Activated naive CD8-positive, alpha-beta T cell (primary cell): ENCODE data around the gene MAST4.

Experiments used
- H3K27ac Mint-ChIP-seq: one replicate; pipeline ENCODE4 v1.8.0; 2021; ENCODE audit warnings: mixed read lengths
- H3K27me3 Mint-ChIP-seq: one replicate; pipeline ENCODE4 v1.8.0; 2021; ENCODE audit warnings: mixed read lengths
- H3K36me3 Mint-ChIP-seq: one replicate; pipeline ENCODE4 v1.8.0; 2021; ENCODE audit warnings: mixed read lengths
- H3K4me1 Mint-ChIP-seq: one replicate; pipeline ENCODE4 v1.8.0; 2021; ENCODE audit warnings: low read depth, mixed read lengths
- H3K4me3 Mint-ChIP-seq: one replicate; pipeline ENCODE4 v1.8.0; 2021; ENCODE audit warnings: mild to moderate bottlenecking, mixed read lengths
- H3K9me3 Mint-ChIP-seq: one replicate; pipeline ENCODE4 v1.8.0; 2021; ENCODE audit warnings: low read depth, mixed read lengths

Gene MAST4

GRCh38 chr5:66872736-66873331 lies 276.6 kb downstream of the MAST4 start:
- Mint-ChIP-seq H3K36me3 (no peaks in the 10 kb centered on the region), H3K27ac (no peak overlapping the region), H3K4me3 (no peak overlapping the region), H3K9me3 (no peaks in the 10 kb centered on the region), H3K4me1 (no peaks in the 10 kb centered on the region), H3K27me3 (no peaks in the 10 kb centered on the region)

GRCh38 chr5:66874004-66874403 lies 277.8 kb downstream of the MAST4 start:
- H3K27me3 Mint-ChIP-seq, result no peaks in the 10 kb centered on the region
- no peaks in the 10 kb centered on the region for H3K36me3 Mint-ChIP-seq
- no peaks in the 10 kb centered on the region for H3K4me1 Mint-ChIP-seq
- no peaks in the 10 kb centered on the region for H3K9me3 Mint-ChIP-seq
- no peak overlapping the region for H3K27ac Mint-ChIP-seq
- no peak overlapping the region for H3K4me3 Mint-ChIP-seq

DNA sequence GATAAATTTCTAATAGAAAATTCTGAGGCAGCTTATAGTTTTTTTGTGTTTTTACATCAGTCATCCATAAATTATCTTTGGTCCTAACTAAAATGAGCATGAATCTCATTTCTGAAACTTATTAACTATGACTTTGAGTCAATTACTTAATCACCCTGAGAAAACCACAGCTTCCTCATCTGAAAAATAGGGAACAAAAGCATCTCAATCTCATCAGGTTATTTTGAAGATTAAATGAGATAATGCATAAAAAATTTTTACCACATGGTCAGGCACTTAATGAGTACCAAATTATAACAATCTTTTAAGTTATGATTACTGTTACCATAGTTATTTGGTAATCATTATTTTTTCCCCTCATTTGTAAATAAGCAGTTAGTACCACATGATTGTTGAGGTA lies 279.1 kb downstream of the MAST4 start:
- no peaks in the 10 kb centered on the region for H3K4me1 Mint-ChIP-seq
- H3K36me3 Mint-ChIP-seq, result no peaks in the 10 kb centered on the region
- H3K27ac Mint-ChIP-seq, result no peak overlapping the region
- no peak overlapping the region for H3K4me3 Mint-ChIP-seq
- H3K27me3 Mint-ChIP-seq, result peaks cover 2% of the 10 kb centered on the region
- H3K9me3 Mint-ChIP-seq, result no peaks in the 10 kb centered on the region

DNA sequence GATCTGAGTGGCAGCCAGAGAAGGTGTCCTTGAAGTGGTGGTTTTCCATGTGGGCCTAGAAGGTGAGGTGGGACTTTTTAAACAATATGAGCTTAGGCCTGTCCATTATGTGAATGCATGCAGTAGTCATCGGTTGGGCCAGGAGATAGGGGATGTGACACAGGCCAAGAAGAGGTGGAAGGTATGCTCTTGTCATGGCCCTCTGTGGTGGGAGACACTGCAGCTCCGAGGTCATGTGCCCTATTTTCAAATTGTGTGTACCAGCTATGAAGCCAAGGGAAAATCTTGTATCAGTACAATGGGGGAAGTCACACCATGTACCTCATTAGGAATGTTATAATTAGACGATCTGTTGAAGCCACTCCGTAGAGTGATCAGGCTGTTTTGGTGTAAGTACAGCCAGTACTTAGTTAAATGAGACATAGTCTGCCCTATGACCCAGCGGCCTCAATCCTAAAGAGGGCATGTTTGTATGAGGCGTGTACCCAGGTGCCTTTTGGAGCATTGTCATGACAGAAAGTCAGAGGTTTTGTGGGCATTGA lies 280.1 kb downstream of the MAST4 start:
- H3K36me3 Mint-ChIP-seq, result no peaks in the 10 kb centered on the region
- H3K9me3 Mint-ChIP-seq, result no peaks in the 10 kb centered on the region
- no peaks in the 10 kb centered on the region for H3K4me1 Mint-ChIP-seq
- no peak overlapping the region for H3K4me3 Mint-ChIP-seq
- H3K27ac Mint-ChIP-seq, result no peak overlapping the region
- peaks cover 2% of the 10 kb centered on the region for H3K27me3 Mint-ChIP-seq

DNA sequence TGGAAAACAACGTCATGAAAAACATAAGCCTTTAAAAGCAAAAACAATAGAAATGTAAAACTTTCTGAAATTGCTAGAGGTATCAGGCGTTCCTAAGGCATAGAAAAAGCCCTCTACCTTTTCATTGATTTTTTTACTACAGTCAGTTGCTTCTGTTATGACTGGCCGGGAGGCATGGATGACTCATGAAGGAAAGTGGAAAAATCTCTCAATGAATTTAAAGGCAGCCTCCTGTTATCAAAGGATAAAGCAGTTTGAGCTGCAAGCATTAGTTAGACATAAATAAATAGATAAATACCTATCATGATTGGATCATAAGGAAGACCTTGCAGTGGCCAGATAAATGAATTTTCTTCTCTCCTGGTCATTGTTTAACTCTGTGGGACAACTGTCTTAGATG lies 281.6 kb downstream of the MAST4 start:
- H3K4me3 Mint-ChIP-seq, result no peak overlapping the region
- peaks cover 4% of the 10 kb centered on the region for H3K27me3 Mint-ChIP-seq
- no peaks in the 10 kb centered on the region for H3K4me1 Mint-ChIP-seq
- no peaks in the 10 kb centered on the region for H3K36me3 Mint-ChIP-seq
- H3K9me3 Mint-ChIP-seq, result no peaks in the 10 kb centered on the region
- H3K27ac Mint-ChIP-seq, result no peak overlapping the region

- Mint-ChIP-seq H3K9me3 (no peaks in the 10 kb centered on the region), H3K4me3 (no peak overlapping the region), H3K4me1 (no peaks in the 10 kb centered on the region), H3K27ac (no peak overlapping the region), H3K36me3 (no peaks in the 10 kb centered on the region), H3K27me3 (peaks cover 8% of the 10 kb centered on the region)
Observed at GRCh38 chr5:66880401-66880800, 284.2 kb downstream of the MAST4 start.

- peaks cover 8% of the 10 kb centered on the region for H3K27me3 Mint-ChIP-seq
- H3K9me3 Mint-ChIP-seq, result no peaks in the 10 kb centered on the region
- no peaks in the 10 kb centered on the region for H3K4me1 Mint-ChIP-seq
- no peak overlapping the region for H3K27ac Mint-ChIP-seq
- H3K4me3 Mint-ChIP-seq, result no peak overlapping the region
- no peaks in the 10 kb centered on the region for H3K36me3 Mint-ChIP-seq
Observed at GRCh38 chr5:66881480-66882161, 285.4 kb downstream of the MAST4 start.

DNA sequence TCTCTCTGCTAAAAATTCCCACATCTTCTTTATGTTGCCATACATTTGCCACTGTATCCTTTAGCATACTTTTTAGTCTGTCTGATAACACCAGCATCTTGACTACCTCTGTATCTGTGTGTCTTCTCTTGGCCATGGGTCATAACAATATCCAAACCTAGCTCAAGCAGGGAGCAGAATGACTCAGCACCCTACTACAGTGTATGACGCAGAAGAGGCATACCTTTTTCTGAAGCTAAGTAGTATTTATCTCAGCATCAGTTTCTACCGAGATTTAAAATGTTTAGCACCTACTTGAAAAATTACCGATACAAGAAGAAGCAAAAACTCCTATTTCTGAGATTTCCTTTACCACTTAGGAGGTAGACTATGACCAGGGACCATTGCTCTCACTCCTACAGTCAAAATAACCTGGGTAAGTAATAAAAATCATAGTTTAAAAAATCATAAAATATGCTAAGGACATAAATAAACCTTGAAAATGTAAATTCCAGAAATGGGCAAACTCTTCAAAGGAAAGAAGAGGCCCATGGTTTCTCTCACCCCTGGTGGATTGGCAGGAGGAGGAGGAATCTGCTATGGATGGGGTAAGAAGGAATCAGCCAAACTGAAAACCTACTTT lies 286.5 kb downstream of the MAST4 start:
- Mint-ChIP-seq H3K27me3 (peaks cover 8% of the 10 kb centered on the region), H3K27ac (no peak overlapping the region), H3K4me1 (no peaks in the 10 kb centered on the region)

DNA sequence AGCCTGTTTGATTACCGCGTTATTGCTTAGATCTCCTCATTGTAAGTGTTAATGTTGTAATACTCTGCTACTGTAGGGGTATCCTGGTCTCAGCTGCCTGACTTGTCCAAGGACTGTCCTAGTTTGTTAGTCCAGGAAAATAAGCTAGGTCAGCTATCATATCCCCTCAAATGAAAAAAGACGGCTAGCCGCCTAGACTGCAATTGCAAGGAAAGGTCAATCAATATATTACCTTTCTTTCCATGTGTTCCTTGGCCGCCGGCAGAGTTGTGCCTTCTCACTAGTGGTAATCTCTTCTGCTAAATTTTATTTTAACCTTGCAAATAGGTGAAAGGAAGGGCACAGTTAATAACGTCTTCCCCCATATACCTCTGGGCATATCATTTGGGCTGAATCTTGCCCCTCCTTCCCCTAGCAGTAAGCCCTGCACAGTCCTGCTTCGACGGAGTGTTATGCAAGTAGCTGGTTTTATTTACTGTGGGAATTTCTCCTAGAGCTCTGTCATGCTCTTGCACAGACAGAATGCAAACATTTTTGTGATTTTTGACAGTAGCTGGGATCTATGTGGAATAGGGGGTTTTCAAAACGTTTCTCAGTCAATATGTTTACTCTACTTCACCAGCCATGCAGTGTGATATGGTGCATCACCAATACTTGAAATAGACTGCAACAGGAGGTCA lies 288.5 kb downstream of the MAST4 start:
- Mint-ChIP-seq H3K27ac (no peak overlapping the region), H3K4me1 (peaks cover 1% of the 10 kb centered on the region), H3K9me3 (no peaks in the 10 kb centered on the region), H3K27me3 (peaks cover 8% of the 10 kb centered on the region), H3K4me3 (no peak overlapping the region), H3K36me3 (no peaks in the 10 kb centered on the region)

More for the DNA sequence above, 286.5 kb downstream of the MAST4 start:
- Mint-ChIP-seq H3K4me3 (no peak overlapping the region), H3K9me3 (no peaks in the 10 kb centered on the region), H3K36me3 (no peaks in the 10 kb centered on the region)

DNA sequence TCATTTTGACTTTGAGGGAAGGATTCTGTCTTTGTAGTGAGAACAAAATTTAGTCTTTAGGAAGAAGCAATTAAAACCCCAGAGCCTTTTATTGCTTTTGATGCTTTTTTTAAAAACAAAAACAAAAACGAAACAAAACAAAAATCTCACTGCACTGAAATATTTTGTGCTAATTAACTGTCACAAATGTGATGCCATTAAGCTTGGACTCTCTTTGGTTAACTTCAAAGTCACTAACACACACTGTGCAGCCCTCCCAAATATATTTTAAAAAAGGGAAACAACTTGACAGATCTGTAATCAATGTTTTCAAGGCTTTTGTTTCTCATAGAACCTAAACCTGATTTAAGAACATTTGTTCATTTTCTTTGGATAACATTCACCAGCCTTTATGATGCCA lies 290.7 kb downstream of the MAST4 start:
- H3K4me3 Mint-ChIP-seq, result no peak overlapping the region
- H3K4me1 Mint-ChIP-seq, result peaks cover 1% of the 10 kb centered on the region
- no peaks in the 10 kb centered on the region for H3K9me3 Mint-ChIP-seq

GRCh38 chr5:66888613-66889012 lies 292.4 kb downstream of the MAST4 start:
- H3K4me3 Mint-ChIP-seq, result no peak overlapping the region
- H3K27me3 Mint-ChIP-seq, result peaks cover 4% of the 10 kb centered on the region
- H3K4me1 Mint-ChIP-seq, result peaks cover 1% of the 10 kb centered on the region
- no peaks in the 10 kb centered on the region for H3K9me3 Mint-ChIP-seq
- no peak overlapping the region for H3K27ac Mint-ChIP-seq
- no peaks in the 10 kb centered on the region for H3K36me3 Mint-ChIP-seq

More for the DNA sequence above, 290.7 kb downstream of the MAST4 start:
- Mint-ChIP-seq H3K27me3 (peaks cover 6% of the 10 kb centered on the region), H3K27ac (no peak overlapping the region), H3K36me3 (no peaks in the 10 kb centered on the region)

- Mint-ChIP-seq H3K4me1 (peaks cover 1% of the 10 kb centered on the region), H3K9me3 (no peaks in the 10 kb centered on the region), H3K36me3 (no peaks in the 10 kb centered on the region), H3K27ac (no peak overlapping the region), H3K27me3 (no peaks in the 10 kb centered on the region), H3K4me3 (no peak overlapping the region)
Observed at GRCh38 chr5:66889056-66889455, 292.9 kb downstream of the MAST4 start.

DNA sequence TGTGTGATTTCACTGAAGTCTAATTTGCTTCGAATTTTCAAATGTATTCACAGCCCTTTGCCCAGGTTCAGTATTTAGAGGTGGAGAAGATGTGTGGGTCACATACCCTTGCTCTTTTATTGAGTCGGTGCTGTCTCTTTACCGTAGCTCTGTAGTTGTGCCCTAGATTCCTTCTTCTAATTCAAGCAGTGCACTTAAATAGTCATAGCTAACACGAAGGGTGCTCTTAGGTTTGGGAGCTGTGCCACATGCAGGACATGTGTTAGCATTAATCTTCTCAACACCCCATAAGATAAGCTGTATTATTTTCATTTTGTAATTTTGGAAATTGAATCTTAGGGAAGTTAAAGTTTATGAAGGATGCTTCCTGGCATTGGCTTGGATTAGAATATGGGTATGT lies 293.3 kb downstream of the MAST4 start:
- Mint-ChIP-seq H3K4me3 (no peak overlapping the region), H3K36me3 (no peaks in the 10 kb centered on the region), H3K9me3 (no peaks in the 10 kb centered on the region), H3K27ac (no peak overlapping the region), H3K27me3 (no peaks in the 10 kb centered on the region), H3K4me1 (peaks cover 1% of the 10 kb centered on the region)

GRCh38 chr5:66891184-66891925 lies 295.2 kb downstream of the MAST4 start:
- Mint-ChIP-seq H3K36me3 (no peaks in the 10 kb centered on the region), H3K27me3 (no peaks in the 10 kb centered on the region), H3K4me1 (peaks cover 1% of the 10 kb centered on the region), H3K27ac (no peak overlapping the region), H3K4me3 (no peak overlapping the region), H3K9me3 (no peaks in the 10 kb centered on the region)
